Sigmoid colon (tissue), 4 donors: ENCODE measurements around the gene PHKB.

ENCODE experiments used
- EP300 ChIP-seq, 4 donors: sonication (generic); formaldehyde crosslinking; IDR thresholded peaks; one replicate each; pipeline ENCODE4 v1.6.1; 2017; ENCODE audit warnings: antibody characterized with exemption in 4 of 4
- POLR2AphosphoS5 ChIP-seq, 4 donors: sonication (generic); formaldehyde crosslinking; IDR thresholded peaks; one replicate each; pipeline ENCODE4 v1.6.1; 2017; ENCODE audit warnings: antibody characterized with exemption in 4 of 4
- TF ChIP-seq, protein P1 (sequence below), 4 experiments: fragments of 450-650 bp in 3 of 4; fragments of 200-600 bp in 1 of 4; IDR thresholded peaks; one replicate each; pipeline ENCODE4 v1.5.1; 2016 to 2019; ENCODE audit warnings: antibody characterized with exemption in 4 of 4, mild to moderate bottlenecking in 3 of 4, moderate library complexity in 2 of 4

DNA sequence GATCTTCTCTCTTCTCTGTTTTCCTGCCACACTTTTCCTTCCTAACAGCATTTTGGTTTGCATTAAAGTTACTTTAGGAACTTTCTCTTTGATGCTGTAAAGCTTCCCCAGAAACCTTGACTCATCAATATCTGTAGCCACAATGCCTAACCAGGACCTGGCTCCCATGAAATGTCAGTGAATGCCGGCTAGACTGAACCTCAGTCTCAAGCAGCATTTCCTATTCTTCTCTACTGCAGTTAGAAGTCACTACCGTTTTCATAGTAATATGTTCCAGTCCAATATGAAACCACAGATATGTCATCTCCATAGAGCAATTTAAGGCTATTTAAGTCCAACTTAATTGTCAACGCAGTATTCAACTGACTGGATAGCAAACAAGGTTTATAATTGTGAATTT is 29.2 kb upstream of the PHKB start:
- TF ChIP-seq EP300 (IDR thresholded peaks at IDR 0.05) (no peak), POLR2AphosphoS5 (IDR thresholded peaks at IDR 0.05) (no peak)
- TF ChIP-seq, protein P1, sequence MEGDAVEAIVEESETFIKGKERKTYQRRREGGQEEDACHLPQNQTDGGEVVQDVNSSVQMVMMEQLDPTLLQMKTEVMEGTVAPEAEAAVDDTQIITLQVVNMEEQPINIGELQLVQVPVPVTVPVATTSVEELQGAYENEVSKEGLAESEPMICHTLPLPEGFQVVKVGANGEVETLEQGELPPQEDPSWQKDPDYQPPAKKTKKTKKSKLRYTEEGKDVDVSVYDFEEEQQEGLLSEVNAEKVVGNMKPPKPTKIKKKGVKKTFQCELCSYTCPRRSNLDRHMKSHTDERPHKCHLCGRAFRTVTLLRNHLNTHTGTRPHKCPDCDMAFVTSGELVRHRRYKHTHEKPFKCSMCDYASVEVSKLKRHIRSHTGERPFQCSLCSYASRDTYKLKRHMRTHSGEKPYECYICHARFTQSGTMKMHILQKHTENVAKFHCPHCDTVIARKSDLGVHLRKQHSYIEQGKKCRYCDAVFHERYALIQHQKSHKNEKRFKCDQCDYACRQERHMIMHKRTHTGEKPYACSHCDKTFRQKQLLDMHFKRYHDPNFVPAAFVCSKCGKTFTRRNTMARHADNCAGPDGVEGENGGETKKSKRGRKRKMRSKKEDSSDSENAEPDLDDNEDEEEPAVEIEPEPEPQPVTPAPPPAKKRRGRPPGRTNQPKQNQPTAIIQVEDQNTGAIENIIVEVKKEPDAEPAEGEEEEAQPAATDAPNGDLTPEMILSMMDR (IDR thresholded peaks at IDR 0.05): no peak
